ENCODE measurements around the gene GRAMD4. TPM values are rescaled to one million over a fixed set of nuclear protein-coding genes. Genes with fewer than 3 reads are reported as not detected.

Gene GRAMD4
- total and polyA plus RNA-seq, 2 experiments from 2014 or later = 2.9 to 10.6 TPM

DNA sequence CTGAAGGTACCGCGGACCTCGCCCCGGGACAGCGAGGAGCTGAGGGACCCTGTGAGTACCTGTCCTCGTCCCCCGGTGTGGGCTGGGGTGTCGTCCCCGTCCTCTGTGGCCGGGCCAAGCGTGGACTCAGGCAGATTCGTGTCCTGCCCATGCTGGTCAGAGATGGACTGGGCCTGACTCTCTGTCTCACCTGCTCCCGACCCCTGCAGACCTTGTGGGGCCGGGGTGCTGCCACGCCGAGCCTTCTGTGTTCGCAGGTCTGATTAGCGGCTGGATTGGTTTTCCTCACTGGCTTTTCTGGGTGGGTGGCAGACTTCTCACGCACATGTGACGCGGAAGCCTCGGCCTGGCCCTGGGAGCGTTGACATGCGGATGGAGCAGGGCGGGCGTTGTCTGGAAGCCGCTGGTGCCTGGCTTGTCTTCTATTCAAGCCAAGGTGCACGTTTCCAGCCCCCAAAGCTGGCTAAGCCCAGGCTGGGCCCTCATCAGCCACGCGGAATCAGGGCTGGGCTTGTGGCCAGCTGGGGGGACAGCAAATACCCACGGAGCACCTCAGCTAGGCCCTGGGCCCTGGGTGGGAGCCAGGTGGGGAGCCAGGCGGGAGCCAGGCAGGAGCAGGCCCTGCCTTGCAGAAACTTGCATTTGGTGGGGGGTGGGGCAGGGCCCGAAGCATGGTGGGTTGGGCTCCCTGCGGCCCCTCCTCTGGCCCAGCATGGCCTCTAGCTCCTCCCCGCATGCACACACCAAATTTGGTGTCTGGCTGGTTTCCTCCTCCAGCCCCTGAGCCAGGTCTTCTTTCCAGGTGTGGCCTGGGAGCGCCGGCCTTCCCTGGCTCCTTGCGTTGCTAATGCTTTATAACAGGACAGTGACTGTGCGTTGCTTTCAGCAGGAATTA is 7.0 kb downstream of the GRAMD4 start:
- Histone ChIP-seq H3K36me3 (ENCODE audit: low read depth) (no peaks in the 10 kb centered on the region), H2AFZ (no peak overlapping the region), H3K79me2 (ENCODE audit: insufficient read depth) (no peaks in the 10 kb centered on the region), H3F3A (ENCODE audit: insufficient read depth) (no peaks in the 10 kb centered on the region), H3K4me2 (ENCODE audit: unreplicated experiment) (no peak overlapping the region), H3K27ac (no peak overlapping the region), H3K4me1 (ENCODE audit: insufficient read depth) (no peaks in the 10 kb centered on the region), H3K4me3 (no peak overlapping the region), H3K9ac (no peak overlapping the region), H3K9me3 (ENCODE audit: low read depth) (no peaks in the 10 kb centered on the region), H3K9me2 (ENCODE audit: insufficient read depth) (no peaks in the 10 kb centered on the region), H4K20me1 (ENCODE audit: insufficient read depth) (no peaks in the 10 kb centered on the region), H3K27me3 (replicated peaks; ENCODE audit: insufficient read depth) (no peaks in the 10 kb centered on the region)
- DNase-seq = no peak
- in situ Hi-C loops (cut with MboI) = no loop called here
- TF ChIP-seq EZH2 (IDR thresholded peaks at IDR 0.05; ENCODE audit: insufficient read depth, poor library complexity, severe bottlenecking) (no peak), EZH2phosphoT487 (IDR thresholded peaks at IDR 0.05; ENCODE audit: insufficient read depth, low read depth) (no peak)
- 90 to 95% methylated on average over 32 to 38 of the region's 39 CpGs for WGBS, 2 experiments (ENCODE audit: low coverage in 1 of 2, low lambda C conversion rate in 2 of 2, missing lambda C conversion rate in 2 of 2)

DNA sequence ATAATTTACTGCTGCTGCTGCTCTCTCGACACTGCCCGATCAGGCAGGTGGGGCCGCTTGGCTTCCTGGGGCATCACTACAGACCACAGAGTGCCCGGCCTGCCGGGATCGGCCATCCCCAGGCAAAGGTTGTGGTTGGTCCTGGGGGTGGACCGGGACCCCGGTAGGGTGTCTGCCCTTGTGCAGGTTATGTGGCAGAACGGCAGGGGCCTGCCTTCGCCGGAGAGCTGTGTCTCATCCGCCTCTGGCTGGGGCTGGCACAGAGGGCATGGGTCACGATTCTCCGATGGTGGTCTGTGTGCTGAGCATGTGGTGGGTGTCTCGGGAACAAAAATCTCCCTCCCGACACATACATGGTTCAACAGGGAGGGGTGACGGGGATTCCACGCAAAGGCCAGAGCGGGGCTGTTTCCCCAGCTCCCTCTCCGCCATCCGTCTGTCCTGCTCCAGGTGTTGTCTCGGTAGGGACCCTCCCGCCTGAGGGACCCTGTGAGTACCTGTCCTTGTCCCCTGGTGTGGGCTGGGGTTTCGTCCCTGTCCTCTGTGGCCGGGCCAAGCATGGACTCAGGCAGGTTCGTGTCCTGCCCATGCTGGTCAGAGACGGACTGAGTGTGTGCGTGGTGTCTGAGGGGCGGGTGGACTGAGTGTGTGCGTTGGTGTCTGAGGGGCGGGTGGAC is 7.8 kb downstream of the GRAMD4 start:
- H3K9ac ChIP-seq = no peak overlapping the region
- H3K9me3 ChIP-seq (ENCODE audit: low read depth) = no peaks in the 10 kb centered on the region
- H4K20me1 ChIP-seq (ENCODE audit: insufficient read depth) = no peaks in the 10 kb centered on the region
- H2AFZ ChIP-seq = no peak overlapping the region
- in situ Hi-C loops (cut with MboI) = no loop called here
- no peaks in the 10 kb centered on the region for H3K4me1 ChIP-seq (ENCODE audit: insufficient read depth)
- no peak for DNase-seq
- H3K4me2 ChIP-seq (ENCODE audit: unreplicated experiment) = no peak overlapping the region
- no peaks in the 10 kb centered on the region for H3K9me2 ChIP-seq (ENCODE audit: insufficient read depth)
- no peaks in the 10 kb centered on the region for H3F3A ChIP-seq (ENCODE audit: insufficient read depth)
- H3K36me3 ChIP-seq (ENCODE audit: low read depth) = no peaks in the 10 kb centered on the region
- TF ChIP-seq EZH2phosphoT487 (IDR thresholded peaks at IDR 0.05; ENCODE audit: insufficient read depth, low read depth) (no peak), EZH2 (IDR thresholded peaks at IDR 0.05; ENCODE audit: insufficient read depth, poor library complexity, severe bottlenecking) (no peak)
- H3K27me3 ChIP-seq (replicated peaks; ENCODE audit: insufficient read depth) = no peaks in the 10 kb centered on the region
- WGBS, 2 experiments (ENCODE audit: low coverage in 1 of 2, low lambda C conversion rate in 2 of 2, missing lambda C conversion rate in 2 of 2) = 94 to 95% methylated on average over 26 to 31 of the region's 31 CpGs
- H3K27ac ChIP-seq = no peak overlapping the region
- no peaks in the 10 kb centered on the region for H3K79me2 ChIP-seq (ENCODE audit: insufficient read depth)
- no peak overlapping the region for H3K4me3 ChIP-seq

DNA sequence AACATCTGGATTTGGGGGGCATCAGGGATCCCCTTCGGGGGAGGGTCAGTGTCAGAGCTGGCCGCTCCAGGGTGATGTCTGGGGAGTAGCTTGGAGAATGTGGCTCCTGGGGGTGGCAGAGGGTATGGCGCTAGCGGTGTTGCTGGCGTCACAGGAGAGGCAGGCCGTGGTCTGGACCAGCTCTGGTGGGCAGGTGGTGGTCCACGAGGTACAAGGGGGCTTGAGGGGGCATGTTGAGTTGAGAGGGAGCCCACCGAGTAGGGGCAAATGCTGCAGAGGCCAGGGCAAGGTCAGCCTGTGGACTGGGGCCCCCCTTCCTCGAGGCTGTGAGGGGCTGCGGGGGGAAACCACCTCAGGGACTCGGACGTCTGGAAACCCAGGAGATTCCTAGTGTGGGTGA is 8.6 kb downstream of the GRAMD4 start:
- Histone ChIP-seq H3F3A (ENCODE audit: insufficient read depth) (no peaks in the 10 kb centered on the region), H3K79me2 (ENCODE audit: insufficient read depth) (no peaks in the 10 kb centered on the region), H4K20me1 (ENCODE audit: insufficient read depth) (no peaks in the 10 kb centered on the region), H3K9me2 (ENCODE audit: insufficient read depth) (no peaks in the 10 kb centered on the region), H3K9ac (no peak overlapping the region), H3K9me3 (ENCODE audit: low read depth) (no peaks in the 10 kb centered on the region), H3K27me3 (replicated peaks; ENCODE audit: insufficient read depth) (no peaks in the 10 kb centered on the region), H3K4me1 (ENCODE audit: insufficient read depth) (no peaks in the 10 kb centered on the region), H3K27ac (no peak overlapping the region), H2AFZ (no peak overlapping the region), H3K4me2 (ENCODE audit: unreplicated experiment) (no peak overlapping the region), H3K36me3 (ENCODE audit: low read depth) (no peaks in the 10 kb centered on the region), H3K4me3 (no peak overlapping the region)
- in situ Hi-C loops (cut with MboI) = no loop called here
- DNase-seq = no peak
- TF ChIP-seq EZH2phosphoT487 (IDR thresholded peaks at IDR 0.05; ENCODE audit: insufficient read depth, low read depth) (no peak), EZH2 (IDR thresholded peaks at IDR 0.05; ENCODE audit: insufficient read depth, poor library complexity, severe bottlenecking) (no peak)
- WGBS, 2 experiments (ENCODE audit: low coverage in 1 of 2, low lambda C conversion rate in 2 of 2, missing lambda C conversion rate in 2 of 2) = 86 to 100% methylated on average over 9 to 12 of the region's 12 CpGs

DNA sequence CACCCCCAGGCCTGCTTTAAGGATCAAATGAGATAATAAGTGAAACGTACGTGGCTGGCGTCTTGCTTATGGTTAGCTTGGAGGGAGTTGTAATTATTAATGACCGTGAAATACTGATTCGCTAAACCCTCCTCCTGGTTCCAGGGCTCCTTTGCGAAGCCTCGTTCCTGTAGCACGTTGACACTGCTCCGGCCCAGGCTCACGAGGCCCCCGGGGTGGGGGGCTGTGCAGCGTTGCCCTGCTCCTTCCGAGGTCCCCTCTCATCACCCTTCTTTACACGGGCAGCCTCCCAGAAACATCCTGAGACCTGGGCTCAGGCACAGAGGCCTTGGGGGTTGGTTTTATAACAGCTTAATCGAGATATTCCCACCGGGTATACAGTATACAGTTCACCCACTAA is 9.1 kb downstream of the GRAMD4 start:
- H3F3A ChIP-seq (ENCODE audit: insufficient read depth) = no peaks in the 10 kb centered on the region
- H3K79me2 ChIP-seq (ENCODE audit: insufficient read depth) = no peaks in the 10 kb centered on the region
- no peaks in the 10 kb centered on the region for H3K4me1 ChIP-seq (ENCODE audit: insufficient read depth)
- H3K9me2 ChIP-seq (ENCODE audit: insufficient read depth) = no peaks in the 10 kb centered on the region
- no peak overlapping the region for H3K27ac ChIP-seq
- no peaks in the 10 kb centered on the region for H3K9me3 ChIP-seq (ENCODE audit: low read depth)
- in situ Hi-C loops (cut with MboI) = no loop called here
- H3K36me3 ChIP-seq (ENCODE audit: low read depth) = no peaks in the 10 kb centered on the region
- TF ChIP-seq EZH2phosphoT487 (IDR thresholded peaks at IDR 0.05; ENCODE audit: insufficient read depth, low read depth) = no peak
- no peak for TF ChIP-seq EZH2 (IDR thresholded peaks at IDR 0.05; ENCODE audit: insufficient read depth, poor library complexity, severe bottlenecking)
- H4K20me1 ChIP-seq (ENCODE audit: insufficient read depth) = no peaks in the 10 kb centered on the region
- H3K27me3 ChIP-seq (replicated peaks; ENCODE audit: insufficient read depth) = no peaks in the 10 kb centered on the region
- 86 to 89% methylated on average over 16 of the region's 16 CpGs for WGBS, 2 experiments (ENCODE audit: low coverage in 1 of 2, low lambda C conversion rate in 2 of 2, missing lambda C conversion rate in 2 of 2)
- DNase-seq = no peak
- H3K4me3 ChIP-seq = no peak overlapping the region
- no peak overlapping the region for H3K4me2 ChIP-seq (ENCODE audit: unreplicated experiment)
- H3K9ac ChIP-seq = no peak overlapping the region
- no peak overlapping the region for H2AFZ ChIP-seq
